ENCODE measurements around the gene CSN3.

The CSN3 gene

DNA sequence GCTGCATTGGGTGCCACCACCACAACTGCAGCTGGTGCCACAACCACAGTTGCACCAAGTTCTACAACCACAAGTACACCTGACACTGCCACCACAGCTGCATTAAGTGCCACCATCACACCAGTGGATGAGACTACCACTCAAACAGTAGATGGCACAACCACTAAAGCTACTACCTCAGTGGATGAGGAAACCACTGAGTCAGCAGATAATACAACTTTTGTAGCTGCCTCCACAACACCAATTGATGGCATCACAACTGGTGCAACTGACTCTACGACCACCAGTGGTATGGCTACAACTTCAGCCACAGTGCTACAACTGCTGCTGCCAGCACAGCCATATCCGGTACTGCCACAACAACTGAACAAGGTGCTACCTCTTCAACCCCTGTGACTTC, 57.2 kb downstream of the CSN3 start:
- no peak overlapping the region for H3K27ac ChIP-seq
- TF ChIP-seq, protein P1, sequence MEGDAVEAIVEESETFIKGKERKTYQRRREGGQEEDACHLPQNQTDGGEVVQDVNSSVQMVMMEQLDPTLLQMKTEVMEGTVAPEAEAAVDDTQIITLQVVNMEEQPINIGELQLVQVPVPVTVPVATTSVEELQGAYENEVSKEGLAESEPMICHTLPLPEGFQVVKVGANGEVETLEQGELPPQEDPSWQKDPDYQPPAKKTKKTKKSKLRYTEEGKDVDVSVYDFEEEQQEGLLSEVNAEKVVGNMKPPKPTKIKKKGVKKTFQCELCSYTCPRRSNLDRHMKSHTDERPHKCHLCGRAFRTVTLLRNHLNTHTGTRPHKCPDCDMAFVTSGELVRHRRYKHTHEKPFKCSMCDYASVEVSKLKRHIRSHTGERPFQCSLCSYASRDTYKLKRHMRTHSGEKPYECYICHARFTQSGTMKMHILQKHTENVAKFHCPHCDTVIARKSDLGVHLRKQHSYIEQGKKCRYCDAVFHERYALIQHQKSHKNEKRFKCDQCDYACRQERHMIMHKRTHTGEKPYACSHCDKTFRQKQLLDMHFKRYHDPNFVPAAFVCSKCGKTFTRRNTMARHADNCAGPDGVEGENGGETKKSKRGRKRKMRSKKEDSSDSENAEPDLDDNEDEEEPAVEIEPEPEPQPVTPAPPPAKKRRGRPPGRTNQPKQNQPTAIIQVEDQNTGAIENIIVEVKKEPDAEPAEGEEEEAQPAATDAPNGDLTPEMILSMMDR (conservative IDR thresholded peaks at IDR 0.05): no peak

DNA sequence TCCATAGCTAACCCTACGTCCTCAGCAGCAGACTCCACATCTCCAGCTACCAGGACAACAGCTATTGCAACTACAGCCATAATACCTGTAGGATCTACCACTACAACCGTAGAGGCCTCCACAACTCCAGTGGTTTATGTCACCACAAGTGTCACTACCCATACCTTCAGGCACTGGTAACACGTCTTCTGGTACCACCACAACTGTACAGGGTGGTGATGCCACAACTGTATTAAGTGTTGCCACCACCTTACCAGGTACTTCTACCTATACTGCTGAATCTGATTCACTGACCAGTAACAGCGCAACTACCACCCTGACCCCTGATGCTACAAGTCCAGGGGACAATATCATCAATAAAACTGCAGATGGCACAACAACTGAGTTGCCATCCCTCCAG, 57.8 kb downstream of the CSN3 start:
- TF ChIP-seq, protein P1 (conservative IDR thresholded peaks at IDR 0.05): no peak
- no peak overlapping the region for H3K27ac ChIP-seq
